ENCODE measurements around the gene DDX10. TPM values are rescaled to one million over a fixed set of nuclear protein-coding genes. Genes with fewer than 3 reads are reported as not detected.

DDX10 gene
- total RNA-seq, 1 donor from 2014 or later: 67.4 TPM

DNA sequence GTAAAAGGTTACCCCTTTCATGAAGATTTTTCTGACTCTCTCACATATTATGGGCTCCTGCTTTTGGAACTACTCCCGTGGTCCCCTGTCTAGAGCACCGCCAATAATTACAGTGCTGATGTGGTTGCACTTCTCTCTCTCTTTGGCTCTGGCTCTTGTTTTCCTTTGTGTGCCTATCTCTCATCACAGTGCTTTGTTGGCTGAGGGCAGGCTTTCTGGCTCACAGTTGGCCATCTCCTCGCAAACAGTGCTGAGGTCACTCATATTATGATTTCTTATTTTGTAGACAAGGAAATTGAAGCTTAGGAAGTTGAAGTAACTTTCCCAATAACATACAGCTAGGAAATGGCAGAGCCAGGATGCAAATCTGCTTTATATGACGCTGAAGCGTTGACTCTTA lies 192.5 kb downstream of the DDX10 start:
- DNase-seq (ENCODE audit: low read depth): no peak
- no peak for FAIRE-seq
- no peaks in the 10 kb centered on the region for H3K27me3 ChIP-seq (ENCODE audit: control insufficient read depth, insufficient read depth, low read length)
- H3K4me3 ChIP-seq (ENCODE audit: low read depth, low read length): no peak overlapping the region
- H3K36me3 ChIP-seq (ENCODE audit: control insufficient read depth, insufficient read depth, low read length): no peaks in the 10 kb centered on the region
- TF ChIP-seq, protein P1, sequence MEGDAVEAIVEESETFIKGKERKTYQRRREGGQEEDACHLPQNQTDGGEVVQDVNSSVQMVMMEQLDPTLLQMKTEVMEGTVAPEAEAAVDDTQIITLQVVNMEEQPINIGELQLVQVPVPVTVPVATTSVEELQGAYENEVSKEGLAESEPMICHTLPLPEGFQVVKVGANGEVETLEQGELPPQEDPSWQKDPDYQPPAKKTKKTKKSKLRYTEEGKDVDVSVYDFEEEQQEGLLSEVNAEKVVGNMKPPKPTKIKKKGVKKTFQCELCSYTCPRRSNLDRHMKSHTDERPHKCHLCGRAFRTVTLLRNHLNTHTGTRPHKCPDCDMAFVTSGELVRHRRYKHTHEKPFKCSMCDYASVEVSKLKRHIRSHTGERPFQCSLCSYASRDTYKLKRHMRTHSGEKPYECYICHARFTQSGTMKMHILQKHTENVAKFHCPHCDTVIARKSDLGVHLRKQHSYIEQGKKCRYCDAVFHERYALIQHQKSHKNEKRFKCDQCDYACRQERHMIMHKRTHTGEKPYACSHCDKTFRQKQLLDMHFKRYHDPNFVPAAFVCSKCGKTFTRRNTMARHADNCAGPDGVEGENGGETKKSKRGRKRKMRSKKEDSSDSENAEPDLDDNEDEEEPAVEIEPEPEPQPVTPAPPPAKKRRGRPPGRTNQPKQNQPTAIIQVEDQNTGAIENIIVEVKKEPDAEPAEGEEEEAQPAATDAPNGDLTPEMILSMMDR (IDR thresholded peaks at IDR 0.05; ENCODE audit: insufficient read depth, low read length, severe bottlenecking): no peak

DNA sequence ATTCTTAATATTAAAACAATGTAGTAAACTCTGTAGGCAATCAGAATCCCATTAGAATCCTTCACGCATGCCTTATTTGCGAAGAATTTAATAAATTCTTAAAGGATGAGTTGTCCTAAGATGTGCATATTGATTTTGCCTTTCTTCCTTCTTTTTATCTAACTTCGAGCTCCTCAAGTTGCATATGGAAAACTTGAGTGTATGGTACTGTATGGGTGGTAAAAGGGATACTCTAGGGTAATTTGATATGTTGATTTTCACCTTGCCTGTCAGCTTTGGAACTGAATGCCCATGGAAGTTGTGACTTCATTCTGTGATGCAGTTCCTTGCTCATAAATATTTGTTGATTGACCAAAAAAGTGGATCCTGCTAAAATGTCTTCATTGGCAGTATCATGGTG lies 193.8 kb downstream of the DDX10 start:
- no peaks in the 10 kb centered on the region for H3K36me3 ChIP-seq (ENCODE audit: control insufficient read depth, insufficient read depth, low read length)
- no peak overlapping the region for H3K4me3 ChIP-seq (ENCODE audit: low read depth, low read length)
- TF ChIP-seq, protein P1 (IDR thresholded peaks at IDR 0.05; ENCODE audit: insufficient read depth, low read length, severe bottlenecking): no peak
- FAIRE-seq (no peak), DNase-seq (ENCODE audit: low read depth) (no peak)
- no peaks in the 10 kb centered on the region for H3K27me3 ChIP-seq (ENCODE audit: control insufficient read depth, insufficient read depth, low read length)

DNA sequence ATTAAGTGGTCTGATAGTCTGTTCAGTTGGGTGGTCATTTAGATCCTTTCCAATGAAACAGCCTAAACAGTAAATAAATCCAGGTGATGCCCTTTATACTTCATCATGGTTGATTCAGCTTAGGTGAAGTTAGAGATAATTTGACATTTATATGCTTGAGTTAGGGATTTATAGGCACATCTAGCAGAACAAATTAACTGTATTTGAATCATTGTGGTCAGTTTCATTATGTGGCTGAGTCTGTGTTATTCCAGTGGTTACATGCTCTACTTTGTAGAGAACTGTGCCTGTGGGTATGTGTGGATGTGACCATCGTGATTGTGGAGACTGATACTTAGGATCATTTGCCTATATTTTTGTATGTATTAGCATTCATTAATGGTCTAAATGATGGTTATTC lies 194.6 kb downstream of the DDX10 start:
- FAIRE-seq: no peak
- TF ChIP-seq, protein P1 (IDR thresholded peaks at IDR 0.05; ENCODE audit: insufficient read depth, low read length, severe bottlenecking): no peak
- Histone ChIP-seq H3K4me3 (ENCODE audit: low read depth, low read length) (no peak overlapping the region), H3K36me3 (ENCODE audit: control insufficient read depth, insufficient read depth, low read length) (no peaks in the 10 kb centered on the region), H3K27me3 (ENCODE audit: control insufficient read depth, insufficient read depth, low read length) (no peaks in the 10 kb centered on the region)
- DNase-seq (ENCODE audit: low read depth): no peak

DNA sequence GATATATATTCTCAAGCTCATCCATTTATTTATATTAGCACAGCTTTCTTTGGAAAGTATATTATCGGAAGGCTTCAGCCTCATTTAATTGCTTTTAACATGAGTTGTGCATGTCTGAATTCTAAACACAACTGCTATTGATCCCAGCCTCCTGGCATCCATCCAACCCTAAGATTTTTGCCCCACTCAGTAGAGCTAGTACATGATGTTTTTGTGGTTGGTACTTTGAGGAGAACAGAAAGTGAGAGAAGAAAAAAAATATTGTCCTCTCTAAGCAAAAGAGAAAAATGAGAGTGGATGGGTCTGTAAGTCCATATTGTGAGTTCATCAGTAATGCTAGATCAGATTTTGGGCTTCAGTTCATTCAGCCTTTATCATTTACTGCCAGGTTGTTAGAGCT lies 198.7 kb downstream of the DDX10 start:
- TF ChIP-seq, protein P1 (IDR thresholded peaks at IDR 0.05; ENCODE audit: insufficient read depth, low read length, severe bottlenecking): no peak
- no peaks in the 10 kb centered on the region for H3K36me3 ChIP-seq (ENCODE audit: control insufficient read depth, insufficient read depth, low read length)
- FAIRE-seq (no peak), DNase-seq (ENCODE audit: low read depth) (no peak)
- no peaks in the 10 kb centered on the region for H3K27me3 ChIP-seq (ENCODE audit: control insufficient read depth, insufficient read depth, low read length)
- H3K4me3 ChIP-seq (ENCODE audit: low read depth, low read length): no peak overlapping the region

DNA sequence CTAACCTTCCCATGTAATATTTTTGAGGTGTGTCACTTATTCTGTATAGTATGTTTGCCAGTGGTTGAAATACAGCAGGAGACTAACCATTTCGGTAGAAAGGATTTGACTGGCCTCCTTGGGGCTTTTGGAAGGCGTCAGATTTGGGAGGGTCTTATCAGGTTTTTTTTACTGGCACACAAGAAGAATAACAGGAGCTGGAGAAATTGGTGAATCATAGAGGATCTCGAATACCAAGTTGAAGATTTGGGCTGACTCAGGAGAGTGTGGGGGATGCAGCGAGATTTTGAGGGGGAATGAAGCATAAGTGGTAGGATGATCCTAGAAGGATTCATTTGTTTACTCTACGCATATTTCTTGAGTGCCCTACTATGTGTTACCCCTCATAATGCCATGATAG lies 200.5 kb downstream of the DDX10 start:
- no peak overlapping the region for H3K4me3 ChIP-seq (ENCODE audit: low read depth, low read length)
- DNase-seq (ENCODE audit: low read depth) (no peak), FAIRE-seq (no peak)
- TF ChIP-seq, protein P1 (IDR thresholded peaks at IDR 0.05; ENCODE audit: insufficient read depth, low read length, severe bottlenecking): no peak
- H3K36me3 ChIP-seq (ENCODE audit: control insufficient read depth, insufficient read depth, low read length): no peaks in the 10 kb centered on the region
- no peaks in the 10 kb centered on the region for H3K27me3 ChIP-seq (ENCODE audit: control insufficient read depth, insufficient read depth, low read length)

DNA sequence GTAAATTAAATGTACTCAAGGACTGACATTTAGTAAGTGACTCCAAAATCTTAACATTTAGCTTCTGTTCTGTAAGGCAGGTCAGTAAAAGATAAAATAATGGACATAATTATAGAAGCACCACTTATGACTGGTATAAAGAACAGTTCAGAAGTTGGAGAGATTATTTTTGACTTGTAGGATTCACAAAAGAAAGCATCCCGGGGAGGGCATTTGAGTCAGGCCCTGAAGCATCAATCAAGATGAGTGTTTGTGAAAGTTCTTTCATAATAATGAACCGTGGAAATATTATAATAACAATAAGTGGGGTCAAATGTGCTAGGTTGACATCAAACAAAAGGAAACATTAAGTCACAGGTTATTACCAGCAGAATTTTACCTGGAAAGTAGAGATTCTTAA lies 201.9 kb downstream of the DDX10 start:
- DNase-seq (ENCODE audit: low read depth) (no peak), FAIRE-seq (no peak)
- no peaks in the 10 kb centered on the region for H3K27me3 ChIP-seq (ENCODE audit: control insufficient read depth, insufficient read depth, low read length)
- H3K36me3 ChIP-seq (ENCODE audit: control insufficient read depth, insufficient read depth, low read length): no peaks in the 10 kb centered on the region
- TF ChIP-seq, protein P1 (IDR thresholded peaks at IDR 0.05; ENCODE audit: insufficient read depth, low read length, severe bottlenecking): no peak
- no peak overlapping the region for H3K4me3 ChIP-seq (ENCODE audit: low read depth, low read length)

All from bronchial epithelial cell (primary cell).